Loucy (cell line): ENCODE results near the gene KLHDC4.

ENCODE experiments used
- H2AFZ ChIP-seq: fragments of 200-600 bp; sonication (generic); 2 replicates; pipeline ENCODE4 v1.6.0; 2016; ENCODE audit warnings: antibody characterized with exemption, mild to moderate bottlenecking, low read length, moderate library complexity
- H3F3A ChIP-seq: fragments of 200-600 bp; 2 replicates; pipeline ENCODE4 v1.6.0; 2016; ENCODE audit warnings: antibody characterized with exemption, low read depth, mild to moderate bottlenecking
- H3K27me3 ChIP-seq: fragments of 200-600 bp; sonication (generic); 2 replicates; pipeline ENCODE4 v1.6.1; 2014; ENCODE audit warnings: low read length, mild to moderate bottlenecking; ENCODE audit not compliant: insufficient read depth, poor library complexity, severe bottlenecking
- H3K36me3 ChIP-seq: fragments of 200-600 bp; sonication (generic); 2 replicates; pipeline ENCODE4 v1.6.1; 2016; ENCODE audit warnings: low read length; ENCODE audit not compliant: insufficient read depth
- H3K4me1 ChIP-seq: fragments of 200-600 bp; sonication (generic); 2 replicates; pipeline ENCODE4 v1.5.1; 2014; ENCODE audit warnings: low read length, mild to moderate bottlenecking; ENCODE audit not compliant: insufficient read depth, poor library complexity, severe bottlenecking
- H3K4me2 ChIP-seq: fragments of 200-600 bp; sonication (generic); 2 replicates; pipeline ENCODE4 v1.6.0; 2014; ENCODE audit warnings: antibody characterized with exemption, low read length, low read depth, mild to moderate bottlenecking; ENCODE audit not compliant: poor library complexity, severe bottlenecking
- H3K4me3 ChIP-seq: fragments of 200-600 bp; sonication (generic); 2 replicates; pipeline ENCODE4 v1.5.1; 2014; ENCODE audit warnings: low read length, mild to moderate bottlenecking, mixed read lengths; ENCODE audit not compliant: poor library complexity, severe bottlenecking
- H3K79me2 ChIP-seq: fragments of 200-600 bp; sonication (generic); 2 replicates; pipeline ENCODE4 v1.6.1; 2014; ENCODE audit warnings: low read length; ENCODE audit not compliant: insufficient read depth
- H3K9ac ChIP-seq: fragments of 200-600 bp; sonication (generic); 2 replicates; pipeline ENCODE4 v1.6.0; 2014; ENCODE audit warnings: mild to moderate bottlenecking, low read depth, low read length, moderate library complexity; ENCODE audit not compliant: poor library complexity, severe bottlenecking
- H3K9me2 ChIP-seq: fragments of 200-600 bp; sonication (generic); replicated peaks from 2 replicates; pipeline ENCODE4 v1.6.1; 2016; ENCODE audit warnings: low read depth, low read length, mixed read lengths
- H3K9me3 ChIP-seq: fragments of 200-600 bp; sonication (generic); 2 replicates; pipeline ENCODE4 v1.6.1; 2014; ENCODE audit warnings: mild to moderate bottlenecking, antibody characterized with exemption, low read length, low read depth; ENCODE audit not compliant: insufficient read depth
- H4K20me1 ChIP-seq: fragments of 200-600 bp; sonication (generic); 2 replicates; pipeline ENCODE4 v1.6.0; 2014; ENCODE audit warnings: antibody characterized with exemption, low read length, mild to moderate bottlenecking; ENCODE audit not compliant: insufficient read depth, poor library complexity, severe bottlenecking
- CTCF ChIP-seq: fragments of 200-600 bp; sonication (generic); conservative IDR thresholded peaks from 2 replicates; pipeline ENCODE4 v1.5.1; 2014; ENCODE audit warnings: mild to moderate bottlenecking, antibody characterized with exemption, low read length
- EZH2phosphoT487 ChIP-seq: fragments of 200-600 bp; IDR thresholded peaks from 2 replicates; pipeline ENCODE4 v1.6.1; 2018; ENCODE audit warnings: antibody characterized with exemption, mild to moderate bottlenecking, moderate library complexity, borderline replicate concordance

The KLHDC4 gene

GRCh38 chr16:87671221-87671620, 94.6 kb downstream of the KLHDC4 start:
- Histone ChIP-seq H3F3A (no peaks in the 10 kb centered on the region), H4K20me1 (no peaks in the 10 kb centered on the region), H3K4me2 (no peak overlapping the region), H3K79me2 (no peaks in the 10 kb centered on the region), H3K9me2 (no peaks in the 10 kb centered on the region), H3K9ac (no peak overlapping the region), H3K4me1 (no peaks in the 10 kb centered on the region), H3K4me3 (no peak overlapping the region), H3K27me3 (no peaks in the 10 kb centered on the region), H3K36me3 (no peaks in the 10 kb centered on the region), H2AFZ (no peak overlapping the region), H3K9me3 (no peaks in the 10 kb centered on the region)
- no peak for TF ChIP-seq EZH2phosphoT487
- TF ChIP-seq CTCF = no peak

GRCh38 chr16:87669672-87670071, 96.1 kb downstream of the KLHDC4 start:
- H3K9me3 ChIP-seq = no peaks in the 10 kb centered on the region
- no peaks in the 10 kb centered on the region for H3K4me1 ChIP-seq
- H2AFZ ChIP-seq = no peak overlapping the region
- no peak overlapping the region for H3K4me3 ChIP-seq
- H3K79me2 ChIP-seq = no peaks in the 10 kb centered on the region
- no peaks in the 10 kb centered on the region for H4K20me1 ChIP-seq
- H3K9ac ChIP-seq = no peak overlapping the region
- no peaks in the 10 kb centered on the region for H3F3A ChIP-seq
- H3K9me2 ChIP-seq = no peaks in the 10 kb centered on the region
- no peaks in the 10 kb centered on the region for H3K36me3 ChIP-seq
- H3K4me2 ChIP-seq = no peak overlapping the region
- H3K27me3 ChIP-seq = no peaks in the 10 kb centered on the region
- TF ChIP-seq CTCF (no peak), EZH2phosphoT487 (no peak)

GRCh38 chr16:87667946-87668345, 97.8 kb downstream of the KLHDC4 start:
- no peaks in the 10 kb centered on the region for H3K36me3 ChIP-seq
- no peaks in the 10 kb centered on the region for H3K9me2 ChIP-seq
- H3K4me2 ChIP-seq = no peak overlapping the region
- H3K79me2 ChIP-seq = no peaks in the 10 kb centered on the region
- H3F3A ChIP-seq = no peaks in the 10 kb centered on the region
- H3K4me3 ChIP-seq = no peak overlapping the region
- H3K27me3 ChIP-seq = no peaks in the 10 kb centered on the region
- H3K9me3 ChIP-seq = no peaks in the 10 kb centered on the region
- H3K9ac ChIP-seq = no peak overlapping the region
- H2AFZ ChIP-seq = no peak overlapping the region
- H4K20me1 ChIP-seq = no peaks in the 10 kb centered on the region
- TF ChIP-seq EZH2phosphoT487 = no peak
- TF ChIP-seq CTCF = no peak
- H3K4me1 ChIP-seq = no peaks in the 10 kb centered on the region
